Right renal cortex interstitium (tissue), 3 donors: Measurements from ENCODE around the gene TFDP2. TPM values are rescaled to one million over a fixed set of nuclear protein-coding genes. Genes with fewer than 3 reads are reported as not detected.
"Not testable (repeated sequence)": the region's sequence is repeated elsewhere in the genome, so short reads cannot be mapped to it uniquely, and the experiment has no call there.

Source experiments
- DNase-seq, 3 donors: peaks; one replicate each; pipeline ENCODE4 v3.0.0-alpha.2; 2013; ENCODE audit warnings: low read depth in 3 of 3, low spot score in 2 of 3
- polyA plus RNA-seq, 3 donors: library from polyadenylated mRNA; unstranded; fragments of 120-200 nt; gene quantifications; one replicate each; pipeline ENCODE4 v1.2.1, GENCODE V29; 2013; ENCODE audit not compliant: insufficient read length in 3 of 3

The TFDP2 gene, protein sequence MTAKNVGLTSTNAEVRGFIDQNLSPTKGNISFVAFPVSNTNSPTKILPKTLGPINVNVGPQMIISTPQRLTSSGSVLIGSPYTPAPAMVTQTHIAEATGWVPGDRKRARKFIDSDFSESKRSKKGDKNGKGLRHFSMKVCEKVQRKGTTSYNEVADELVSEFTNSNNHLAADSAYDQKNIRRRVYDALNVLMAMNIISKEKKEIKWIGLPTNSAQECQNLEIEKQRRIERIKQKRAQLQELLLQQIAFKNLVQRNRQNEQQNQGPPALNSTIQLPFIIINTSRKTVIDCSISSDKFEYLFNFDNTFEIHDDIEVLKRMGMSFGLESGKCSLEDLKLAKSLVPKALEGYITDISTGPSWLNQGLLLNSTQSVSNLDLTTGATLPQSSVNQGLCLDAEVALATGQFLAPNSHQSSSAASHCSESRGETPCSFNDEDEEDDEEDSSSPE
- polyA plus RNA-seq: 10 to 100 TPM; 82.4 to 95.0 (median 89.3) TPM

DNA sequence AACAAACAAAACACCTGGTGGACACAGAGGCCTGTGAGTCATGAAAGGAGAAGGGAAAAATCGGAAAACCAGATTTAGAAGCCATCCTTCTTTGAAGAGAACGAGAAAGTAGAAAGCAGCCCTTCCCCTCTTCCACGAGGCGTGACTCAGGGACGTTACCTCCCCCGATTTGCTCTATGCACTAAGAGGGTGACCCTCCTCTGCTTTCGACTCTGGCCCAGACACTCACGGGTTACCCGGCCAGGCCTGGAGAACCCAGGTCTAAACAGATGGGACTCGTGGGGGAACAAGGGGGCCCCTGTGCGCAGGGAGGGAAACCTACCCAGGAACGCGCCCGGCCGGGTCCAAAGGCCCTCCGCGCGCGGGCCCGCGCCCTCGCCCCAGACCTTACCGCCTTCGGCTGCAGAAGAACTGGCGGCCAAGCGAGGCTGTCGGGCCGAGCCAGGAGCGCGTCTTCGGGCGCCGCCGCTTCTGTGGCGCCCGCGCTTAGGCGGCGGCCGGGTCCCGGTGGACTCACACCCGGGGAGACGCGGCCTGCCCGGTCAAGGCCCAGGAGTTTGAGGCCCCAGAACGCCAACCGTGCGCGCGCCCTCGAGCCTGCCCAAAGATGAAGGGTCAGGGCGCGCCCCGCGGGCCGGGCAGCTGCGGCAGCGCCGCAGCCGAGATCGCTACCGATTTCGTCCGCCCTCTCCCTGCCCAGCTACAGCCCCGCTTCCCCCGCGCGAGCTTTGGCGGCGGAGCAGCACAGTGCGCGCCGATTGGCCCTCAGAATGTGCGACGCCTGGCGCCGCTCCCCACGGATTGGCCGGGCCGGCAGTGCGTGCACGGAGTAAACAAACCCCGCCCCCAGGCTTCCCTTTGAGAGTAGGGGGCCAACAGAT is at the start of gene TFDP2:
TFDP2 (minus strand) TSS at position 753 of the 881 bp plus-strand sequence. CDS start 47,795 bp downstream, outside the sequence.
- DNase-seq: peak; percentile 69 to 88 (median 83)

DNA sequence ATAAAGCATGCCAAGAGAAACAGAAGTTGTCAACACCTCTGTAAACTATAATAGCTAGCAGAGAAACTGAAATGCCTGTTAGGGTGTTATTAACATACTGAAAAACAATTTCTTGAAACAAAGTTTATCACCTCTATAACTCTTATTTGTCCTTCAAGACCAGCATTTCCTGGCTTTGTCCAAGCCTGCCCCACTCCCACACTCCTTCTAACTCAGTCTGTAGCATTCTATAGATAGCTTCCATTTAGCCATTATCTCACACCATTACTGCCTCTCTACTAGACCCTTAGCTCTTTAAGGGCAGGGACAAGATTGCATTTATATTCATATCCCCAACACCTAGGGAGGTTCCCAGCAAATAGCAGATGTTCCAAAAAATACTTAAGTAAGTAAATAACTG is 39.5 kb upstream of the TFDP2 start:
- no peak for DNase-seq

DNA sequence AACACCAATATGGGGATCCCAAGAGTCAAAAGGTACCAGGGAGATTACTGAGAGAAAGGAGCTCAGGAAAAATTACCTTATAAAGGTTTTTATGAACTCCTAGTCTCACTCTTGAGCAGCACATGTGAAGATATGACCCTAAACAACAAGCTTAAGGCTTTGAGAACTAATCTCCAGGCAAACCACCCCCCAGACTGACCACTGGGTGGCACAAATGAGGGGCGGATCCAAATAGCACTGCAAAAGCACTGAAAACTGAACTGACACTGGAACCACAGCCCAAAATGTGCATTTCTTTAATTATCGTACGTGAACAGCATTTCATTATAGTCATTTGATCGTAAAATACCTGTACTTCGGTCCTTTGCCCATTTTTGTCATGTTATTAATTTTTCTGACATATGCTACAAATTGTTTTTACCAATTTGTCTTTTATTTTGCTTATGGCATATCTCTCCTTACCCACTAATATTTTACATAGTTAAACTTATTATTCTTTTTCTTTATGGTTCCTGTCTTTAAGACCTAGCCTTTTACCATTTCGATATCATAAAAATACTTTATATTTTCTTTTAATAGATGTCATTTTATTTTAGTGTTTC is 31.5 kb upstream of the TFDP2 start:
- DNase-seq: peak in 2 of 3 donors; percentile 2 to 4

DNA sequence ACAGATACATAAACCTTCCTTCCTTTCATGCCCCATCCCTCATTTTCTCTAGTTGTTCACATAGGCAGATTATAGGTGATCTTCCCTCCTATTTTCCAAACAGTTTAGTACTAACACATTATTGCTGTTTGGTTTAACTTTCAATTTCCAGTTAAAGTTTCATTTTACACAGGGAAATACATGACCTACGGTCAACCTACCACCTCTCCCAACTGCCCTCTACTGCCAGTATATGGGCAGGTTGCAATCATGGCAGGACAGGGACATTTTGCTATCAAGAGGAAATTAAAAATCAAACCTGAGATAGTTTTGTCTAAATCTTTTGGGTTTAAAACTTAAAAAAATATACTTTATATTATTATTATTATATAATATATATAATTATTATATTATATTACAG is 26.1 kb upstream of the TFDP2 start:
- DNase-seq: no peak

DNA sequence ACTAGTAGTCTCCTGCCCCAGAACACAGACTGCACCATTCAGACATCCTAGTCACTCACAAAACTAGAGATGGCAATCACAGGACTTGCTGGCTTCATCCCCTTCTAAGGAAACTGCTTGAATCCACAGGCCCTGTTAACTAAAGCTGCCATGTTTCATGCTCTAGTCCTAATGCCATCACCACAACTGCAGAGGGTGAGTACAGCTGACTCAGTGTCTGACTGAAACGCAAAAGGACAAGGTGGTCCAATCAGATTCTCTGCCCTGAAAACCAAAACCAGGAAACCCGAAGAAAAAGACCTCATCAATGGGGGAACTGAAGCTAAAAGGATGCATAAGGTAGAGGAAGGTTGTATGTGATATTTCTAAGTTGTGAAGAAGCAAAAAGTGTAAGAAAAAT is 25.2 kb upstream of the TFDP2 start:
- DNase-seq: no peak

DNA sequence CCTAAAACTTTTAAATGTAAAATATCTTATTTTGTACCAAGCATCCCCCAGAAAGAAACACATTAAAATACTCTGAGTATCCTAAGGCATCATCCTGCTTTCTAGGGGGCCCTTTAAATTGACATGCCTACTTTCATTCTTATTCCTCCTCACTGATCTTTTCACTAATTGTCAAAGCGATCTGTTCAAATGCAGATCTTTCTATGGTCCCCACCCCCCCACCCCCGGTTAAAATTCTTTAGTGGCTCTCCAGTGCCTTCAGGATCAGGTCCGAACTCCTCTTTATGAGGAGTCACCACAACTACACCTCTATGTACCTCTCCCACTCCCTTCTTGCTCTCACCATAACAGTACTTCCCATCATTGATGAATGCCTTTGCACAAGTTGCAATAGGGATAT is 19.2 kb upstream of the TFDP2 start:
- no peak for DNase-seq

DNA sequence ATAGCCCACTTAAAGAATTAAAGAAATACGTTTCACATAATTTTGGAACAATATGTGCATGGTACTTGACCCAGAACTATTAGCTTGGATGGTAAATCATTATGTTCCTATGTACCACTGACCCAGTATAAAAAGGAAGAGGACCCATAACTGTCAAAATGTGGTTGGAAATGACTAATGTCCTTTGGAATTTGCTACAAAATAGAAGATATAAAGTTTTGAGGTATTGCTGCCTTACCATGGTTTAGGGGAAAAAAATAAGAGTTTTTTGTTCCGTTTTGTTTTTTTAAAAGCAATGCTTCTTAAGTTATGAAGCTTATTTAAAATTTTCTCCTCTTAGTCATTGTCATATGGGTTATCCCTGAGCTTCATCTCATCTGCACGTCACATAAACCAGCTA is 15.8 kb upstream of the TFDP2 start:
- DNase-seq: no peak

DNA sequence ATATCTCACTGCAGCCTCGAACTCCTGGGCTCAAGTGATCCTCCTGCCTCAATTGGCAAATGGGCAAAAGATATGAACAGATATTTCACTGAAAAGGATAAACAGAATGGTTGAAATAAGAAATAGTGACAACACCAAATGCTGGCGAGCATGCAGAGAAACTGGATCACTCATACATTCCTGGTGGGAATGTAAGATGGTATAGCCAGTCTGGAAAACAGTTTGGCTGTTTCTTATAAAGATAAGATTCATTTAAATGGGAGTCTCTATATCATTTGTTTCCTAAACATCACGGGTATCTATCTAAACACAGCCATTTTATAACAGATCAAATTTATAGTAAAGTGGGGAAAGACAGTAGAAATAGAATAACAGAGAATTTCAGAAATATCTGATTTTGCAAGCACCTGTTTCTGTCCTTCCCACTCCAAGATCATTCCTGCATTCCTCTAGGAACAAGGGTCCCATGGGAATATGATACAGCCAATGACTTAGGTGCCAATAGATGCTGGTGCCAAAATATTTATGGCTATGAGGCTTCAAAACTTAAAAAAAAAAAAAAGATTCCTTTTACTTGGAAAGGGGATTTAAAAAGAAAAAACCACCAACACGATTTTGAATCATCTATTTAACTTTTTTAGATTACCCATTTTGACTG is 9.9 kb upstream of the TFDP2 start:
- DNase-seq: no peak

DNA sequence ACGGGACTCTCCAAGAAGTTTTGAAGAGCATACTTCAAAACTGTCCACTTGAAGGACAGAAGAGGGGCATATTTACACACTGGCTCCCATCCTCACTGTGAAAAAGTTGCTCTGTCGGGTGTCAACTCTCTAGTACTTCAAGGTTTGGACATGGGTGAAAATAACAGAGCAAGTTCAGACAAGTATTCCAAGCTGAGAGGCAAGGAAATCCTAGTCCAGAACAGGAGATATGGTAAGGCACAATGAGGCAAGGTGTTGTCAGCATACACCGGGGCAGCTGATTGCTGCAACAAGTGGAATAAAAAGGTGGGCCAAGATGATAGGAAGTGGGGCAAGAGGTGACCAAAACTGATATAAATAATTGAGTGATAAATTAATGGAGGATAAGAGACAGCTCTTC is 4.8 kb upstream of the TFDP2 start:
- DNase-seq: no peak

DNA sequence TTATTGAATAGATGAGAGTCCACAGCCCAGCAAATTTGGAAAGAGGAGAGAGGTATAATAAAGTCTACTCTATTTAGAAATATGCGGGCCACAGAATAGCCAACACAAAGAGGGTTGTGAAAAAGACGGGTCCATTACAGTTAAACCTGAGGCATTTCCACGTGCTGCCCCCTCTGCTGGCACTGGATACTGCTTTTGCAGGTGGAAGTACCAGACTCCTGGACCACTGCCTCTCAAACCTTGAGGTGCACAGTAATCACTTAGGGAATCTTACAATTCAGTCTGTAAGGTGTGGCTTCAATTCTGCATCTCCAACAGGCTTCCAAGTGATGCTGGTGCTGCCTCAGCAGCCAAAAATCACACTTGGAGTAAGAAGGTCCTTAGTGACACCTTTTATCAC is 3.0 kb upstream of the TFDP2 start:
- DNase-seq: no peak

DNA sequence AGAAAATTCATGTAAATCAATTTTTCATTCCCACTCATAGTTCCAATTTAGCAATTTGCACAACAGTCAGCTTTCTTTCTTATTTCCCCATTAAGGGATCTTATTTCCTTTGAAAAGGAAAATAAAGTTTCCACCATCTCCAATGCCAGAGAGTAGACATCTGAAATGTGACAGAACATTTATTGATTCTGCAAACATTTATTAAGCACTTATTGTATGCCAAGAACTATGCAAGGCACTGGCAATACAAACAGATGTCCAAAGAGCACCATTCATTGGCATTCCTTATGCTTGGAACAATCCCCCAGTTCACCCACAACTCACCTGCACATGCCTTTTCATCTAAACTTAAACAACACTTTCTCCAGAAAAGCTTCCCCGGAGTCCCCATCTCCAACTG is 2.5 kb upstream of the TFDP2 start:
- no peak for DNase-seq

DNA sequence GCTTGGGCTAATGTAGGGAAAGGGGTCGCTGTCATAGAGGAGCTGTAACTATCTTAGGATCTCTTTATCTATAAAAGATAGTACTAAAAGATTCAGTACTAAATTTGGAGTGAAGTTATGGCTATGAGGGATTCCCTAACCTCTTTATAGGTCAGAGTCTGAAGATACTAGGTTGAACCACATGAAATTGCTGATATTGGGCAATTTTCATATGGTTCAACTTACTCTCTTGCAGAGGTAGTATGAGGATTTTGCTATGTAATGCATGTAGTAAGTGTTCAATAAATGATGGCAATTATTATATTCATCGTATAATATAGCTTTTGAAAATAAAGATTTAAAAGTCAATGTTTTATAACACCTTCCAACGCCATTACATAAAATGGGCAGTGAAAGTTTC is 1.9 kb upstream of the TFDP2 start:
- no peak for DNase-seq

DNA sequence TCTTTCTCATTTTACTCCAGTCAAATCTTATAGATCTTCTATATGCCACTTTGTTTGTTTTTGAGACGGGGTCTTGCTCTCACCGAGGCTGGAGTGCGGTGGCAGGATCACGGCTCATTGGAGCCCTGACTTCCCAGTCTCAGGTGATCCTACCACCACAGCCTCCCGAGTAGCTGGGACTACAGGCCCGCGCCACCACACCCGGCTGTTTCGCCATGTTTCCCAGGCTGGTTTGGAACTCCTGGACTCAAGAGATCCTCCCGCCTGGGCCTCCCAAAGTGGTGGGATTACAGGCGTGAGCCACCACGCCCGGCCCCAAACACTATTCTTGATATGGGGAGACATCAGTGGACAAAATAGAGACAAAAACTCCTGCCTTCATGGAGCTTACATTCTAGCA is 927 bp upstream of the TFDP2 start:
- no peak for DNase-seq

DNA sequence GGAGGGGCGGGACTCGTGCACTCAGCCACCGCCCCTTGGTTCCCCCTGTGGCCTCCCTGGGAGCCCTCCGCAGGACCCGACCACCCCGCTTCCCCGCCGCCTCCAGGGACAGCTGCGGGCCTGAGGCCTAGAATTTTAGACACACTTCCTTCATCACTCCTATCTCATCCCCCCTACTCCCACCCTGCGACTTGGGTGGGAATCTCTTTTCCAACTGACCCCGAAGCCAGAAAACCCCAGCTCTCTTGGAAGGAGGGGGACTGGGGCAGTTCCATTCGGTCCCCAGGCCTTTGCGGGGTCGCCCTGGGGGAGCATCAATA is 289 bp upstream of the TFDP2 start:
- no peak for DNase-seq

DNA sequence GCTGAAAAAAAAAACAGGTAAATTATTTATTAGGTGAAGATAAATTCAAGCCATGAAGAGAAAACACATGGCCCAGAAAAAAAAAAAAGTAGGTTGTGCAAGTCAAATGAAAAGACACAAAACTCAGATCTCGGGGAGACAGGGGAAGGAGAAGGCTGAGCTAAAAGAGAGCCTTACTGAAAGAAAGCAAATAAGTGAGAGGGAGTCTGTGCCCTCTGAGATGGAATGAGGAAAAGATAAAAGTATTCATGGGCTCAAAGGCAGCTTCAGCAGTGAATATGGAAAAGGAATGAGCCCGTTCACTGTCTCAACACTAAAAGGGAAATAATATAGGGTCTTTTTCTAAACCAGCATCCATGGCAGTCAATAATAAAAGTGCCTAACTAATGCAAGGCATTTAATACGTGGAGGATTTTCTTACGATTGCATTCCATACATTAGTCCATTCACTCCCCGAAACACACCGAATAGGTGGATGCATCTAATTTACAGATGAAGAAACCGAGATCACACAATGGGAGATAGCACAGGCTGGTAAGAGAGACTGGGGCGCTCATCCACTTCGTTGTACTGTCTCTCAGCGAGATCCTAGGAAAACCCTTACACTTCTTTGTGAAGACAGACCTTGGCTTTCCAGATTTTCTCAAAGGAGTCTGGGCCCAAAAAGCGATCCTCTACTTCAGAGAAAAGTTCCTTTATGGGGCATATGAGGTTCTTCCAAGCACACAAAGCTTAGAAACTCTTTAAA is 1.1 kb downstream of the TFDP2 start:
- DNase-seq: peak in 2 of 3 donors; percentile 16 to 38

DNA sequence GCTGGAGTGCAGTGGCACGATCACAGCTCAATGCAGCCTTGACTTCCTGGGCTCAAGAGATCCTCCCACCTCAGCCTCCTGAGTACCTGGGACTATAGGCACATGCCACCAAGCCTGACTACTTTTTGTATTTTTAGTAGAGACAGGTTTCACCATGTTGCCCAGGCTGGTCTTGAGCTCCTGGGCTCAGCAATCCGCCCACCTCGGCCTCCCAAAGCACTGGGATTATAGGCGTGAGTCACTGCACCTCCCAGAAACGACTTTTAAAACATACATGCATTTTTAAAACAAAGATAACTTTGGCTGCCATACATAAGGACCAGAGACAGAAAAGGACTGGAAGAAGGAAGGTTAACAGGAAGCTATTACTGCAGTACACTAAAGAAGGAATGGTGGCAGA is 4.8 kb downstream of the TFDP2 start:
- not testable (repeated sequence) for DNase-seq

DNA sequence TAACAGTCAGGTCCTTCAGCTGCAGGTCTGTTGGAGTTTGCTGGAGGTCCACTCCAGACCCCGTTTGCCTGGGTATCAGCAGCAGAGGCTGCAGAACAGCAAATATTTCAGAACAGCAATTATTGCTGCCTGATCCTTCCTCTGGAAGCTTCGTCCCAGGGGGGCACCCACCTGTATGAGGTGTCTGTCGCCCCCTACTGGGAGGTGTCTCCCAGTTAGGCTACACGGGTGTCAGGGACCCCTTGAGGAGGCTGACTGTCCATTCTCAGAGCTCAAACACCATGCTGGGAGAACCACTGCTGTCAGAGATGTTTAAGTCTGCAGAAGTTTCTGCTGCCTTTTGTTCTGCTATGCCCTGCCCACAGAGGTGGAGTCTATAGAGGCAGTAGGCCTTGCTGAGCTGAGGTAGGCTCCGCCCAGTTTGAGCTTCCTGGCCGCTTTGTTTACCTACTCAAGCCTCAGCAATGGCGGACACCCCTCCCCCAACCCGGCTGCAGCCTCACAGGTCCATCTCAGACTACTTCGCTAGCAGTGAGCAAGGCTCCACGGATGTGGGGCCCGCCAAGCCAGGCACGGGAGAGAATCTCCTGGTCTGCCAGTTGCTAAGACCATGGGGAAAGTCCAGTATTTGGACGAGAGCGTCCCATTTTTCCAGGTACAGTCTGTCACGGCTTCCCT is 8.6 kb downstream of the TFDP2 start:
- DNase-seq: not testable (repeated sequence)

DNA sequence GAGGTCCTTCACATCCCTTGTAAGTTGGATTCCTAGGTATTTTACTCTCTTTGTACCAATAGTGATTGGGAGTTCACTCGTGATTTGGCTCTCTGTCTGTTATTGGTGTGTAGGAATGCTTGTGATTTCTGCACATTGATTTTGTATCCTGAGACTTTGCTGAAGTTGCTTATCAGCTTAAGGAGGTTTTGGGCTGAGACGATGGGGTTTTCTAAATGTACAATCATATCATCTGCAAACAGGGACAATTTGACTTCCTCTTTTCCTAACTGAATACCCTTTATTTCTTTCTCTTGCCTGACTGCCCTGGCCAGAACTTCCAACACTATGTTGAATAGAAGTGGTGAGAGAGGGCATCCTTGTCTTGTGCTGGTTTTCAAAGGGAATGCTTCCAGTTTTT is 12.3 kb downstream of the TFDP2 start:
- not testable (repeated sequence) for DNase-seq

DNA sequence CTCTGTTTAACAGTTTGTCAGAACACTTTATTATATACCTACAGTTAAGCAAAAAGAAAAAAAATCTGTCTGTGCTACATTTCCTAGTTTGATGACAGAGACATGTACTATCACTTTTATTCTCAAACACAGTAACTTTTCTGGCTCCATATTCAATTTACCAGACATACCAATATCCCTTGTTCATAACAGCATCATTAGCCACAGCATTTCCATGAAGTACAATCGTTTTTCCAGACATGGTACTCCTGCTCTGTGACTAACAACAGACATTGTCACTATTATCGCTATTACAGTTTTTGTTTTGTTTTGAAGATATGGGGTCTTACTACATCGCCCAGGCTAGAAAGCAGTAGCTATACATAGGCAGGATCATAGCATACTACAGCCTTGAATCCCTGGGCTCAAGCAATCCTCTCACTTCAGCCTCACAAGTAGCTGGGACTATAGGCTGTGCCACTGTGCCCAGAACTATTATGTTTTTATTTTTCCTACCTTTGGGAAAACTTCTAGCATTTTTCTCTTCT is 14.5 kb downstream of the TFDP2 start:
- DNase-seq: no peak
